NCI-H2029 treated with DMSO at 0.1 percent for 48 hours (cell line): ENCODE data around the gene CCDC149.
"Not testable (repeated sequence)": the region's sequence is repeated elsewhere in the genome, so short reads cannot be mapped to it uniquely, and the experiment has no call there.

Experiments used
- DNase-seq: peaks from one replicate; lab custom pipeline; 2025; lab: John Stamatoyannopoulos, UW

The CCDC149 gene

GRCh38 chr4:24917076-24917856 is 4.4 kb upstream of the CCDC149 start:
- no peak for DNase-seq

GRCh38 chr4:24915121-24915922 is 2.5 kb upstream of the CCDC149 start:
- no peak for DNase-seq

GRCh38 chr4:24914460-24914859 is 1.6 kb upstream of the CCDC149 start:
- no peak for DNase-seq

GRCh38 chr4:24913119-24913485 is 260 bp upstream of the CCDC149 start:
- no peak for DNase-seq

GRCh38 chr4:24910499-24910898 is 2.3 kb downstream of the CCDC149 start:
- no peak for DNase-seq

- not testable (repeated sequence) for DNase-seq
Measured at GRCh38 chr4:24909606-24910005, 3.2 kb downstream of the CCDC149 start.

GRCh38 chr4:24897639-24898038 is 15.2 kb downstream of the CCDC149 start:
- no peak for DNase-seq

GRCh38 chr4:24896977-24897376 is 15.9 kb downstream of the CCDC149 start:
- no peak for DNase-seq

- no peak for DNase-seq
Measured at GRCh38 chr4:24896056-24896455, 16.8 kb downstream of the CCDC149 start.

GRCh38 chr4:24895461-24895860 is 17.4 kb downstream of the CCDC149 start:
- no peak for DNase-seq

GRCh38 chr4:24894846-24895245 is 18.0 kb downstream of the CCDC149 start:
- DNase-seq, result no peak

- no peak for DNase-seq
Measured at GRCh38 chr4:24894243-24894642, 18.6 kb downstream of the CCDC149 start.

- DNase-seq, result no peak
Measured at GRCh38 chr4:24892778-24893177, 20.1 kb downstream of the CCDC149 start.

GRCh38 chr4:24892278-24892677 is 20.6 kb downstream of the CCDC149 start:
- no peak for DNase-seq

GRCh38 chr4:24890561-24891126 is 22.2 kb downstream of the CCDC149 start:
- DNase-seq, result no peak

- no peak for DNase-seq
Measured at GRCh38 chr4:24889991-24890390, 22.9 kb downstream of the CCDC149 start.

GRCh38 chr4:24888475-24889344 is 24.1 kb downstream of the CCDC149 start:
- DNase-seq, result no peak

- no peak for DNase-seq
Measured at GRCh38 chr4:24887881-24888430, 24.9 kb downstream of the CCDC149 start.

- DNase-seq, result no peak
Measured at GRCh38 chr4:24886596-24886995, 26.2 kb downstream of the CCDC149 start.

- no peak for DNase-seq
Measured at GRCh38 chr4:24885342-24885741, 27.5 kb downstream of the CCDC149 start.

GRCh38 chr4:24884902-24885301 is 27.9 kb downstream of the CCDC149 start:
- no peak for DNase-seq
